Stomach (tissue), 9 donors: ENCODE results near the gene RPS6KA2. TPM values are rescaled to one million over a fixed set of nuclear protein-coding genes. Genes with fewer than 3 reads are reported as not detected.

Experiments
- DNase-seq, 2 donors: peaks; one replicate each; pipeline versions ENCODE4 v3.0.0 to v3.0.0-alpha.2; 2013 to 2019
- H3K27ac ChIP-seq, 5 donors: fragments of 200-600 bp in 4 of 5; sonication (generic) in 4 of 5; one replicate each; pipeline ENCODE4 v1.5.1; 2013 to 2019; ENCODE audit warnings: mild to moderate bottlenecking in 1 of 5, moderate library complexity in 1 of 5
- H3K27me3 ChIP-seq, 3 donors: fragments of 200-600 bp; sonication (generic); one replicate each; pipeline ENCODE4 v1.5.1; 2017 to 2019; ENCODE audit warnings: mixed run types in 1 of 3
- H3K36me3 ChIP-seq, 4 donors: fragments of 200-600 bp; sonication (generic); 1 replicate in 3 of 4; 2 replicates in 1 of 4; pipeline ENCODE4 v1.5.1; 2016 to 2019
- H3K4me1 ChIP-seq, 4 donors: fragments of 200-600 bp; sonication (generic); one replicate each; pipeline ENCODE4 v1.5.1; 2016 to 2019
- H3K4me3 ChIP-seq, 4 donors: fragments of 200-600 bp; sonication (generic) in 3 of 4; one replicate each; pipeline ENCODE4 v1.5.1; 2016 to 2019; ENCODE audit warnings: mild to moderate bottlenecking in 1 of 4
- H3K9me3 ChIP-seq, 4 donors: fragments of 200-600 bp; sonication (generic); one replicate each; pipeline ENCODE4 v1.5.1; 2016 to 2019
- CTCF ChIP-seq, 7 experiments: fragments of 450-650 bp in 4 of 7; fragments of 200-600 bp in 3 of 7; sonication (generic) in 3 of 7; IDR thresholded peaks; one replicate each; pipeline ENCODE4 v1.5.1; 2016 to 2019; ENCODE audit warnings: antibody characterized with exemption in 7 of 7, control low read depth in 2 of 7, mild to moderate bottlenecking in 1 of 7
- EP300 ChIP-seq: sonication (generic); formaldehyde crosslinking; IDR thresholded peaks from one replicate; pipeline ENCODE4 v1.6.1; 2017; ENCODE audit warnings: antibody characterized with exemption
- POLR2A ChIP-seq, 4 donors: fragments of 450-650 bp; IDR thresholded peaks; one replicate each; pipeline ENCODE4 v1.6.1; 2016; ENCODE audit warnings: antibody characterized with exemption in 4 of 4, control low read depth in 2 of 4, mild to moderate bottlenecking in 1 of 4, moderate library complexity in 1 of 4
- POLR2AphosphoS5 ChIP-seq, 3 donors: sonication (generic); formaldehyde crosslinking; IDR thresholded peaks; one replicate each; pipeline ENCODE4 v1.6.1; 2016; ENCODE audit warnings: antibody characterized with exemption in 3 of 3
- WGBS, 5 donors: extraction: QIAGEN DNeasy Blood & Tissue Kit in 3 of 5; methylation state at CpG; one replicate each; pipeline versions ENCODE4 v1.1.5 to v1.1.7; 2013 to 2018; 5-methylcytosine and 5-hydroxymethylcytosine counted together
- intact Hi-C: fragments of 100-400 bp; cut with DNase I; formaldehyde crosslinking; loops from one replicate; pipeline ENCODE4 v1.15.1; 2023; ENCODE audit warnings: low total_unique reads
- polyA plus RNA-seq, 3 donors: library from polyadenylated mRNA; stranded (reverse); fragments of 200-250 nt; gene quantifications; one replicate each; pipeline ENCODE4 v1.2.3, GENCODE V29; 2013
- total RNA-seq, 5 donors: library from RNA; depleted of rRNA; stranded (reverse); fragments of >200 nt; gene quantifications; one replicate each; pipeline versions ENCODE4 v1.1.0 to v1.2.3, GENCODE V29; 2014 to 2016
- donor health status: healthy with polysubstance abuse.
- donor health status: Bipolar disorder and iron deficiency.
- donor health status: healthy.

The RPS6KA2 gene
- total and polyA plus RNA-seq, 8 donors = 10.9 to 150 (median 68.0) TPM

- H3K27ac ChIP-seq = no peak overlapping the region
- H3K4me1 ChIP-seq = peaks cover 7 to 34% (median 25%) of the 10 kb centered on the region in 4 donors
- H3K4me3 ChIP-seq = no peak overlapping the region
- no peaks in the 10 kb centered on the region for H3K9me3 ChIP-seq
- TF ChIP-seq POLR2AphosphoS5 (IDR thresholded peaks at IDR 0.05) = no peak
- TF ChIP-seq EP300 = no peak
- no peak for TF ChIP-seq POLR2A (IDR thresholded peaks at IDR 0.05)
- no peak for TF ChIP-seq CTCF (IDR thresholded peaks at IDR 0.05)
- no peak for DNase-seq
- H3K36me3 ChIP-seq = no peaks in the 10 kb centered on the region
- WGBS, 5 donors = 86 to 94% (median 90%) methylated on average over 7 of the region's 7 CpGs
- H3K27me3 ChIP-seq = no peaks in the 10 kb centered on the region
- intact Hi-C loops = no loop called here
These were observed 35.0 kb downstream of the RPS6KA2 start for GRCh38 chr6:166591961-166592520.

GRCh38 chr6:166591026-166591425, 36.0 kb downstream of the RPS6KA2 start:
- TF ChIP-seq CTCF (IDR thresholded peaks at IDR 0.05) (no peak), EP300 (no peak), POLR2A (IDR thresholded peaks at IDR 0.05) (no peak), POLR2AphosphoS5 (IDR thresholded peaks at IDR 0.05) (no peak)
- Histone ChIP-seq H3K4me3 (no peak overlapping the region), H3K9me3 (no peaks in the 10 kb centered on the region), H3K36me3 (no peaks in the 10 kb centered on the region), H3K4me1 (peaks cover 7 to 34% (median 25%) of the 10 kb centered on the region in 4 donors), H3K27me3 (no peaks in the 10 kb centered on the region), H3K27ac (no peak overlapping the region)
- DNase-seq = no peak
- intact Hi-C loops = no loop called here
- 88 to 94% (median 93%) methylated on average over 11 of the region's 11 CpGs for WGBS, 5 donors

- H3K27ac ChIP-seq = no peak overlapping the region
- no peak overlapping the region for H3K4me3 ChIP-seq
- TF ChIP-seq EP300 (no peak), CTCF (IDR thresholded peaks at IDR 0.05) (no peak), POLR2AphosphoS5 (IDR thresholded peaks at IDR 0.05) (no peak), POLR2A (IDR thresholded peaks at IDR 0.05) (no peak)
- intact Hi-C loops = no loop called here
- 70 to 81% (median 79%) methylated on average over 8 of the region's 8 CpGs for WGBS, 5 donors
- H3K27me3 ChIP-seq = no peaks in the 10 kb centered on the region
- H3K9me3 ChIP-seq = no peaks in the 10 kb centered on the region
- H3K36me3 ChIP-seq = no peaks in the 10 kb centered on the region
- peaks cover 7 to 31% (median 22%) of the 10 kb centered on the region in 4 donors for H3K4me1 ChIP-seq
- DNase-seq = no peak
These were observed 37.1 kb downstream of the RPS6KA2 start for GRCh38 chr6:166589786-166590574.

- Histone ChIP-seq H3K9me3 (no peaks in the 10 kb centered on the region), H3K27ac (peak overlapping the region in 1 of 5 donors; percentile 18), H3K4me3 (no peak overlapping the region), H3K36me3 (no peaks in the 10 kb centered on the region), H3K27me3 (no peaks in the 10 kb centered on the region), H3K4me1 (peaks cover 9 to 36% (median 21%) of the 10 kb centered on the region in 4 donors)
- no peak for TF ChIP-seq POLR2A (IDR thresholded peaks at IDR 0.05)
- TF ChIP-seq POLR2AphosphoS5 (IDR thresholded peaks at IDR 0.05) = no peak
- no peak for TF ChIP-seq CTCF (IDR thresholded peaks at IDR 0.05)
- no peak for TF ChIP-seq EP300
- intact Hi-C loops = no loop called here
- 77 to 89% (median 84%) methylated on average over 4 of the region's 4 CpGs for WGBS, 5 donors
- DNase-seq = no peak
These were observed 37.7 kb downstream of the RPS6KA2 start for GRCh38 chr6:166589337-166589731.
